GM12878 (cell line): ENCODE results near the gene ZBTB48.

Source experiments
- CHD4 ChIP-seq: fragments of 200-600 bp; sonication (generic); IDR thresholded peaks from 2 replicates; pipeline ENCODE4 v1.6.1; 2016; ENCODE audit warnings: mild to moderate bottlenecking
- CTCF ChIP-seq, 3 experiments: IDR thresholded peaks in 2 of 3; conservative IDR thresholded peaks in 1 of 3; 2 replicates each; pipeline ENCODE4 v1.5.1; 2011; ENCODE audit warnings: low read depth in 3 of 3, low read length in 3 of 3, mild to moderate bottlenecking in 3 of 3, control low read depth in 2 of 3, moderate library complexity in 2 of 3, inconsistent platforms in 1 of 3, mixed read lengths in 1 of 3; ENCODE audit not compliant: control insufficient read depth in 2 of 3, insufficient read depth in 1 of 3; ENCODE audit errors: extremely low read depth in 1 of 3
- E2F8 ChIP-seq: fragments of 450-650 bp; IDR thresholded peaks from 2 replicates; pipeline ENCODE4 v1.6.1; 2018; ENCODE audit warnings: mild to moderate bottlenecking, low read depth, moderate library complexity; ENCODE audit not compliant: partially characterized antibody
- EP300 ChIP-seq, 2 experiments: fragments of 150-350 bp in 1 of 2; IDR thresholded peaks; 2 replicates each; pipeline ENCODE4 v1.6.1; 2011 to 2012; ENCODE audit warnings: low read depth in 2 of 2, low read length in 2 of 2, borderline replicate concordance in 1 of 2, improper control_type of control experiment in 1 of 2, inconsistent platforms in 1 of 2; ENCODE audit not compliant: control insufficient read depth in 1 of 2
- ESRRA ChIP-seq: IDR thresholded peaks from 2 replicates; pipeline ENCODE4 v1.6.1; 2012; ENCODE audit warnings: mild to moderate bottlenecking, low read length, improper control_type of control experiment
- MXI1 ChIP-seq: fragments of 150-350 bp; IDR thresholded peaks from 2 replicates; pipeline ENCODE4 v1.6.1; 2011; ENCODE audit warnings: low read depth, mild to moderate bottlenecking, inconsistent platforms, low read length, improper control_type of control experiment
- MYC ChIP-seq: IDR thresholded peaks from 2 replicates; pipeline ENCODE4 v1.6.1; 2011; ENCODE audit warnings: mild to moderate bottlenecking, low read length, moderate library complexity, inconsistent platforms; ENCODE audit not compliant: insufficient read depth, insufficient replicate concordance, insufficient read length, severe bottlenecking
- POLR2A ChIP-seq: IDR thresholded peaks from 2 replicates; pipeline ENCODE4 v1.6.1; 2011; ENCODE audit warnings: low read depth, mild to moderate bottlenecking, low read length
- POLR2AphosphoS5 ChIP-seq: IDR thresholded peaks from 2 replicates; pipeline ENCODE4 v1.6.1; 2011; ENCODE audit warnings: mild to moderate bottlenecking, low read length, inconsistent platforms
- SIN3A ChIP-seq: IDR thresholded peaks from 2 replicates; pipeline ENCODE4 v1.6.1; 2012; ENCODE audit warnings: low read depth, low read length, improper control_type of control experiment
- SIX5 ChIP-seq: IDR thresholded peaks from 2 replicates; pipeline ENCODE4 v1.6.1; 2011; ENCODE audit warnings: mild to moderate bottlenecking, low read depth, low read length, moderate library complexity; ENCODE audit not compliant: severe bottlenecking
- ZZZ3 ChIP-seq: IDR thresholded peaks from 2 replicates; pipeline ENCODE4 v1.6.1; 2011; ENCODE audit warnings: low read depth; ENCODE audit not compliant: control insufficient read depth, insufficient read length
- TF ChIP-seq, protein P1 (sequence below): IDR thresholded peaks from 2 replicates; pipeline ENCODE4 v1.6.1; 2012; ENCODE audit warnings: low read depth, low read length, improper control_type of control experiment

- TF ChIP-seq SIN3A (no peak), CHD4 (no peak), CTCF (IDR thresholded peaks at IDR 0.05 in 2 of 3, conservative IDR thresholded peaks at IDR 0.05 in 1 of 3; ENCODE audit: control insufficient read depth in 2 of 3, extremely low read depth in 1 of 3, insufficient read depth in 1 of 3, low read depth in 3 of 3, low read length in 3 of 3) (no peak), MXI1 (no peak), POLR2A (no peak; the same call in 1 of the 2 replicates), ZZZ3 (no peak), MYC (no peak), EP300 (IDR thresholded peaks at IDR 0.05; ENCODE audit: borderline replicate concordance in 1 of 2, control insufficient read depth in 1 of 2, low read depth in 2 of 2, low read length in 2 of 2) (no peak), POLR2AphosphoS5 (no peak), SIX5 (no peak), ESRRA (no peak), E2F8 (no peak)
- TF ChIP-seq, protein P1, sequence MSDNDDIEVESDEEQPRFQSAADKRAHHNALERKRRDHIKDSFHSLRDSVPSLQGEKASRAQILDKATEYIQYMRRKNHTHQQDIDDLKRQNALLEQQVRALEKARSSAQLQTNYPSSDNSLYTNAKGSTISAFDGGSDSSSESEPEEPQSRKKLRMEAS, result no peak
Observed at GRCh38 chr1:6592865-6593593, 13.2 kb downstream of the ZBTB48 start.
